ENCODE data around the gene EVI5.

Gene EVI5

GRCh38 chr1:92515796-92516201 lies 269.1 kb downstream of the EVI5 start:
- no peak overlapping the region for H3K9ac ChIP-seq (ENCODE audit: low read length)
- H3K4me3 ChIP-seq (ENCODE audit: low read length): no peak overlapping the region
- no peaks in the 10 kb centered on the region for H3K9me3 ChIP-seq (ENCODE audit: control insufficient read depth, low read length)
- no peaks in the 10 kb centered on the region for H3K36me3 ChIP-seq (ENCODE audit: control insufficient read depth, insufficient read depth, low read length)
- H3K27me3 ChIP-seq (ENCODE audit: control insufficient read depth, insufficient read depth, low read length): no peaks in the 10 kb centered on the region
- no peaks in the 10 kb centered on the region for H3K4me1 ChIP-seq (ENCODE audit: control insufficient read depth, insufficient read depth, low read length)

- no peaks in the 10 kb centered on the region for H3K36me3 ChIP-seq (ENCODE audit: control insufficient read depth, insufficient read depth, low read length)
- no peaks in the 10 kb centered on the region for H3K4me1 ChIP-seq (ENCODE audit: control insufficient read depth, insufficient read depth, low read length)
- no peak overlapping the region for H3K9ac ChIP-seq (ENCODE audit: low read length)
- H3K4me3 ChIP-seq (ENCODE audit: low read length): no peak overlapping the region
- H3K27me3 ChIP-seq (ENCODE audit: control insufficient read depth, insufficient read depth, low read length): no peaks in the 10 kb centered on the region
- no peaks in the 10 kb centered on the region for H3K9me3 ChIP-seq (ENCODE audit: control insufficient read depth, low read length)
Measured at GRCh38 chr1:92511541-92511940, 273.4 kb downstream of the EVI5 start.

GRCh38 chr1:92509619-92510018 lies 275.3 kb downstream of the EVI5 start:
- no peak overlapping the region for H3K4me3 ChIP-seq (ENCODE audit: low read length)
- no peaks in the 10 kb centered on the region for H3K9me3 ChIP-seq (ENCODE audit: control insufficient read depth, low read length)
- no peaks in the 10 kb centered on the region for H3K36me3 ChIP-seq (ENCODE audit: control insufficient read depth, insufficient read depth, low read length)
- no peak overlapping the region for H3K9ac ChIP-seq (ENCODE audit: low read length)
- H3K4me1 ChIP-seq (ENCODE audit: control insufficient read depth, insufficient read depth, low read length): no peaks in the 10 kb centered on the region
- no peaks in the 10 kb centered on the region for H3K27me3 ChIP-seq (ENCODE audit: control insufficient read depth, insufficient read depth, low read length)

- Histone ChIP-seq H3K4me1 (ENCODE audit: control insufficient read depth, insufficient read depth, low read length) (no peaks in the 10 kb centered on the region), H3K36me3 (ENCODE audit: control insufficient read depth, insufficient read depth, low read length) (no peaks in the 10 kb centered on the region), H3K27me3 (ENCODE audit: control insufficient read depth, insufficient read depth, low read length) (no peaks in the 10 kb centered on the region), H3K4me3 (ENCODE audit: low read length) (no peak overlapping the region), H3K9me3 (ENCODE audit: control insufficient read depth, low read length) (no peaks in the 10 kb centered on the region), H3K9ac (ENCODE audit: low read length) (no peak overlapping the region)
Measured at GRCh38 chr1:92505015-92505692, 279.8 kb downstream of the EVI5 start.

GRCh38 chr1:92504291-92505014 lies 280.5 kb downstream of the EVI5 start:
- H3K9ac ChIP-seq (ENCODE audit: low read length): no peak overlapping the region
- no peaks in the 10 kb centered on the region for H3K36me3 ChIP-seq (ENCODE audit: control insufficient read depth, insufficient read depth, low read length)
- H3K4me1 ChIP-seq (ENCODE audit: control insufficient read depth, insufficient read depth, low read length): no peaks in the 10 kb centered on the region
- H3K4me3 ChIP-seq (ENCODE audit: low read length): no peak overlapping the region
- H3K27me3 ChIP-seq (ENCODE audit: control insufficient read depth, insufficient read depth, low read length): no peaks in the 10 kb centered on the region
- no peaks in the 10 kb centered on the region for H3K9me3 ChIP-seq (ENCODE audit: control insufficient read depth, low read length)

GRCh38 chr1:92503926-92504285 lies 281.0 kb downstream of the EVI5 start:
- Histone ChIP-seq H3K9me3 (ENCODE audit: control insufficient read depth, low read length) (no peaks in the 10 kb centered on the region), H3K4me1 (ENCODE audit: control insufficient read depth, insufficient read depth, low read length) (no peaks in the 10 kb centered on the region), H3K36me3 (ENCODE audit: control insufficient read depth, insufficient read depth, low read length) (no peaks in the 10 kb centered on the region), H3K9ac (ENCODE audit: low read length) (no peak overlapping the region), H3K4me3 (ENCODE audit: low read length) (no peak overlapping the region), H3K27me3 (ENCODE audit: control insufficient read depth, insufficient read depth, low read length) (no peaks in the 10 kb centered on the region)

GRCh38 chr1:92503043-92503925 lies 281.6 kb downstream of the EVI5 start:
- H3K4me1 ChIP-seq (ENCODE audit: control insufficient read depth, insufficient read depth, low read length): no peaks in the 10 kb centered on the region
- H3K4me3 ChIP-seq (ENCODE audit: low read length): no peak overlapping the region
- H3K9me3 ChIP-seq (ENCODE audit: control insufficient read depth, low read length): no peaks in the 10 kb centered on the region
- no peak overlapping the region for H3K9ac ChIP-seq (ENCODE audit: low read length)
- H3K27me3 ChIP-seq (ENCODE audit: control insufficient read depth, insufficient read depth, low read length): no peaks in the 10 kb centered on the region
- H3K36me3 ChIP-seq (ENCODE audit: control insufficient read depth, insufficient read depth, low read length): no peaks in the 10 kb centered on the region

GRCh38 chr1:92502247-92502646 lies 282.7 kb downstream of the EVI5 start:
- H3K36me3 ChIP-seq (ENCODE audit: control insufficient read depth, insufficient read depth, low read length): no peaks in the 10 kb centered on the region
- H3K9me3 ChIP-seq (ENCODE audit: control insufficient read depth, low read length): no peaks in the 10 kb centered on the region
- H3K27me3 ChIP-seq (ENCODE audit: control insufficient read depth, insufficient read depth, low read length): no peaks in the 10 kb centered on the region
- H3K9ac ChIP-seq (ENCODE audit: low read length): no peak overlapping the region
- no peaks in the 10 kb centered on the region for H3K4me1 ChIP-seq (ENCODE audit: control insufficient read depth, insufficient read depth, low read length)
- H3K4me3 ChIP-seq (ENCODE audit: low read length): no peak overlapping the region

GRCh38 chr1:92500552-92500951 lies 284.4 kb downstream of the EVI5 start:
- no peak overlapping the region for H3K9ac ChIP-seq (ENCODE audit: low read length)
- H3K4me3 ChIP-seq (ENCODE audit: low read length): no peak overlapping the region
- H3K27me3 ChIP-seq (ENCODE audit: control insufficient read depth, insufficient read depth, low read length): no peaks in the 10 kb centered on the region
- no peaks in the 10 kb centered on the region for H3K36me3 ChIP-seq (ENCODE audit: control insufficient read depth, insufficient read depth, low read length)
- no peaks in the 10 kb centered on the region for H3K9me3 ChIP-seq (ENCODE audit: control insufficient read depth, low read length)
- H3K4me1 ChIP-seq (ENCODE audit: control insufficient read depth, insufficient read depth, low read length): no peaks in the 10 kb centered on the region

GRCh38 chr1:92495392-92496063 lies 289.4 kb downstream of the EVI5 start:
- Histone ChIP-seq H3K4me1 (ENCODE audit: control insufficient read depth, insufficient read depth, low read length) (no peaks in the 10 kb centered on the region), H3K9ac (ENCODE audit: low read length) (no peak overlapping the region), H3K9me3 (ENCODE audit: control insufficient read depth, low read length) (no peaks in the 10 kb centered on the region), H3K36me3 (ENCODE audit: control insufficient read depth, insufficient read depth, low read length) (no peaks in the 10 kb centered on the region), H3K27me3 (ENCODE audit: control insufficient read depth, insufficient read depth, low read length) (no peaks in the 10 kb centered on the region), H3K4me3 (ENCODE audit: low read length) (no peak overlapping the region)

- Histone ChIP-seq H3K9ac (ENCODE audit: low read length) (no peak overlapping the region), H3K4me3 (ENCODE audit: low read length) (no peak overlapping the region), H3K36me3 (ENCODE audit: control insufficient read depth, insufficient read depth, low read length) (no peaks in the 10 kb centered on the region), H3K27me3 (ENCODE audit: control insufficient read depth, insufficient read depth, low read length) (no peaks in the 10 kb centered on the region), H3K9me3 (ENCODE audit: control insufficient read depth, low read length) (no peaks in the 10 kb centered on the region), H3K4me1 (ENCODE audit: control insufficient read depth, insufficient read depth, low read length) (no peaks in the 10 kb centered on the region)
Measured at GRCh38 chr1:92494485-92495141, 290.3 kb downstream of the EVI5 start.

Measured in mucosa of stomach (tissue), 1 donor.